H1 (cell line): ENCODE data around the gene RPRD1A. TPM values are rescaled to one million over a fixed set of nuclear protein-coding genes. Genes with fewer than 3 reads are reported as not detected.

Source experiments
- CTCF ChIA-PET: fragments of 300-600 bp; sonication (Branson Sonifier 250); formaldehyde crosslinking; loops from one replicate; lab custom pipeline; 2021; ENCODE audit not compliant: partially characterized antibody; lab: Charles Lee
- POLR2A ChIA-PET: fragments of 300-600 bp; sonication (Branson Sonifier 250); formaldehyde crosslinking; loops from one replicate; lab custom pipeline; 2021; ENCODE audit warnings: inconsistent platforms; ENCODE audit not compliant: partially characterized antibody; lab: Charles Lee
- DNase-seq, 2 experiments: peaks; one replicate each; pipeline versions ENCODE4 v3.0.0 to v3.0.0-alpha.2; 2010 to 2022; ENCODE audit warnings: low spot score in 2 of 2, low read depth in 1 of 2, mixed read lengths in 1 of 2
- FAIRE-seq: peaks from 2 replicates; lab custom pipeline; 2011; peaks lifted over from hg19 to GRCh38; lab: Jason Lieb, UNC
- H2AFZ ChIP-seq: 2 replicates; pipeline ENCODE4 v1.8.1; 2012; ENCODE audit warnings: low read length, inconsistent platforms
- H2AK5ac ChIP-seq: 2 replicates; pipeline ENCODE4 v1.6.1; 2013; ENCODE audit warnings: low read depth, low read length
- H2BK120ac ChIP-seq: replicated peaks from 2 replicates; pipeline ENCODE3; 2013; ENCODE audit warnings: low read depth, low read length, inconsistent platforms
- H2BK12ac ChIP-seq: 2 replicates; pipeline ENCODE4 v1.6.1; 2013; ENCODE audit warnings: low read depth, low read length
- H2BK15ac ChIP-seq: 2 replicates; pipeline ENCODE4 v1.6.1; 2013; ENCODE audit warnings: low read length
- H2BK20ac ChIP-seq: 2 replicates; pipeline ENCODE4 v1.6.1; 2013; ENCODE audit warnings: low read length
- H2BK5ac ChIP-seq: 2 replicates; pipeline ENCODE4 v1.6.1; 2013; ENCODE audit warnings: low read depth, low read length
- H3K14ac ChIP-seq: 2 replicates; pipeline ENCODE4 v1.6.1; 2013; ENCODE audit warnings: inconsistent platforms; ENCODE audit not compliant: insufficient read length
- H3K18ac ChIP-seq: 2 replicates; pipeline ENCODE4 v1.6.1; 2013; ENCODE audit warnings: low read length; ENCODE audit errors: extremely low read depth
- H3K23ac ChIP-seq: 2 replicates; pipeline ENCODE4 v1.6.1; 2013; ENCODE audit warnings: inconsistent platforms; ENCODE audit not compliant: insufficient read length
- H3K23me2 ChIP-seq: 2 replicates; pipeline ENCODE4 v1.6.1; 2013; ENCODE audit warnings: low read depth, low read length
- H3K27ac ChIP-seq: 2 replicates; pipeline ENCODE4 v1.6.1; 2011; ENCODE audit warnings: low read depth, low read length, inconsistent platforms
- H3K27me3 ChIP-seq, 4 experiments: replicated peaks in 1 of 4; 1 replicate in 1 of 4; 2 replicates in 3 of 4; pipeline versions ENCODE4 v1.6.1 to v1.8.1; 2011 to 2013; ENCODE audit warnings: low read length in 3 of 4, mild to moderate bottlenecking in 3 of 4, inconsistent platforms in 2 of 4, mixed read lengths in 2 of 4, moderate library complexity in 1 of 4; ENCODE audit not compliant: control insufficient read depth in 3 of 4, insufficient read depth in 3 of 4; ENCODE audit errors: extremely low read depth in 1 of 4
- H3K36me3 ChIP-seq, 4 experiments: 2 replicates each; pipeline versions ENCODE4 v1.6.1 to v1.8.1; 2011 to 2013; ENCODE audit warnings: mild to moderate bottlenecking in 4 of 4, low read length in 3 of 4, moderate library complexity in 2 of 4, control low read depth in 1 of 4, inconsistent platforms in 1 of 4; ENCODE audit not compliant: insufficient read depth in 4 of 4, control insufficient read depth in 2 of 4
- H3K4ac ChIP-seq: replicated peaks from 2 replicates; pipeline ENCODE3; 2013; ENCODE audit warnings: low read length, low read depth, mixed read lengths, inconsistent platforms; ENCODE audit not compliant: insufficient read length
- H3K4me1 ChIP-seq, 4 experiments: replicated peaks in 1 of 4; 1 replicate in 1 of 4; 2 replicates in 3 of 4; pipeline versions ENCODE4 v1.6.1 to v1.8.1; 2011 to 2013; ENCODE audit warnings: low read length in 3 of 4, inconsistent platforms in 2 of 4, mixed read lengths in 1 of 4; ENCODE audit not compliant: insufficient read depth in 4 of 4, control insufficient read depth in 3 of 4
- H3K4me2 ChIP-seq, 2 experiments: 2 replicates each; pipeline versions ENCODE4 v1.6.1 to v1.8.1; 2011 to 2013; ENCODE audit warnings: low read depth in 2 of 2, low read length in 2 of 2, control low read depth in 1 of 2, inconsistent platforms in 1 of 2, mild to moderate bottlenecking in 1 of 2; ENCODE audit not compliant: insufficient read depth in 1 of 2
- H3K4me3 ChIP-seq, 4 experiments: fragments of 200-600, 300-600 bp in 1 of 4; sonication (generic), shearing (Covaris generic), sonication (Bioruptor Twin) in 1 of 4; 2 replicates each; pipeline versions ENCODE4 v1.5.1 to v1.8.1; 2011 to 2016; ENCODE audit warnings: low read length in 4 of 4, low read depth in 3 of 4, control low read depth in 2 of 4, inconsistent platforms in 2 of 4, mild to moderate bottlenecking in 2 of 4, mixed read lengths in 1 of 4, moderate library complexity in 1 of 4; ENCODE audit not compliant: insufficient read depth in 2 of 4; ENCODE audit errors: extremely low read depth in 1 of 4
- H3K56ac ChIP-seq: replicated peaks from 2 replicates; pipeline ENCODE3; 2013; ENCODE audit warnings: low read depth, mild to moderate bottlenecking, mixed read lengths, low read length, inconsistent platforms; ENCODE audit not compliant: insufficient read length
- H3K79me1 ChIP-seq: 2 replicates; pipeline ENCODE4 v1.6.1; 2013; ENCODE audit warnings: low read depth, low read length, control low read depth
- H3K79me2 ChIP-seq, 2 experiments: 2 replicates each; pipeline versions ENCODE4 v1.6.1 to v1.8.1; 2012 to 2013; ENCODE audit warnings: low read length in 2 of 2, mild to moderate bottlenecking in 2 of 2, inconsistent platforms in 1 of 2; ENCODE audit not compliant: insufficient read depth in 2 of 2, control insufficient read depth in 1 of 2
- H3K9ac ChIP-seq, 4 experiments: replicated peaks in 1 of 4; 1 replicate in 1 of 4; 2 replicates in 3 of 4; pipeline versions ENCODE4 v1.6.1 to v1.8.1; 2011 to 2013; ENCODE audit warnings: low read depth in 3 of 4, low read length in 3 of 4, control low read depth in 2 of 4, mild to moderate bottlenecking in 2 of 4, moderate library complexity in 2 of 4, inconsistent platforms in 1 of 4; ENCODE audit errors: extremely low read depth in 1 of 4
- H3K9me3 ChIP-seq, 2 experiments: 2 replicates each; pipeline versions ENCODE4 v1.6.1 to v1.8.1; 2012 to 2013; ENCODE audit warnings: mild to moderate bottlenecking in 2 of 2, moderate library complexity in 2 of 2, control low read depth in 1 of 2, inconsistent platforms in 1 of 2, low read depth in 1 of 2, low read length in 1 of 2, mixed read lengths in 1 of 2; ENCODE audit not compliant: insufficient read depth in 2 of 2
- H4K20me1 ChIP-seq, 2 experiments: replicated peaks in 1 of 2; 2 replicates each; pipeline versions ENCODE3 to v1.8.1; 2011 to 2013; ENCODE audit warnings: inconsistent platforms in 2 of 2, low read length in 2 of 2, mild to moderate bottlenecking in 1 of 2; ENCODE audit not compliant: insufficient read depth in 2 of 2, control insufficient read depth in 1 of 2
- H4K5ac ChIP-seq: 2 replicates; pipeline ENCODE4 v1.6.1; 2013; ENCODE audit warnings: low read length, low read depth, mixed read lengths, inconsistent platforms; ENCODE audit not compliant: insufficient read length
- H4K8ac ChIP-seq: 2 replicates; pipeline ENCODE4 v1.8.0; 2013; ENCODE audit warnings: mild to moderate bottlenecking, moderate library complexity, low read length, inconsistent platforms; ENCODE audit not compliant: insufficient read depth; ENCODE audit errors: extremely low read depth
- H4K91ac ChIP-seq: replicated peaks from 2 replicates; pipeline ENCODE3; 2013; ENCODE audit warnings: low read length, mixed read lengths, inconsistent platforms; ENCODE audit not compliant: insufficient read length
- GABPA ChIP-seq: IDR thresholded peaks from 2 replicates; pipeline ENCODE4 v1.6.1; 2011; ENCODE audit warnings: mild to moderate bottlenecking, low read length, moderate library complexity, borderline replicate concordance; ENCODE audit not compliant: insufficient read depth
- SIRT6 ChIP-seq: IDR thresholded peaks from one replicate; pipeline ENCODE4 v1.7.1; 2012; ENCODE audit warnings: low read length, inconsistent platforms
- SP2 ChIP-seq: IDR thresholded peaks from 2 replicates; pipeline ENCODE4 v1.6.1; 2012; ENCODE audit warnings: mild to moderate bottlenecking, low read length, inconsistent platforms
- WGBS, 2 experiments: shearing (Covaris generic) in 1 of 2; methylation state at CpG; one replicate each; pipeline versions ENCODE4 v1.1.6 to v1.1.7; 2013 to 2015; ENCODE audit warnings: low lambda C conversion rate in 2 of 2, mixed read lengths in 2 of 2, inconsistent platforms in 1 of 2, low coverage in 1 of 2, missing lambda C conversion rate in 1 of 2; ENCODE audit not compliant: insufficient replicate concordance in 2 of 2, insufficient coverage in 1 of 2, insufficient read length in 1 of 2; ENCODE audit errors: extremely low coverage in 1 of 2, missing lambda C conversion rate in 1 of 2; 5-methylcytosine and 5-hydroxymethylcytosine counted together
- polyA plus RNA-seq, 7 experiments: library from polyadenylated mRNA; depleted of rRNA in 3 of 7; stranded (reverse) in 5 of 7; unstranded in 2 of 7; fragments of >200 nt in 5 of 7; fragments of 200-250 nt in 2 of 7; gene quantifications; 1 replicate in 5 of 7; 2 replicates in 1 of 7; 4 replicates in 1 of 7; pipeline versions ENCODE4 v1.2.1 to v1.2.3, GENCODE V29; 2011 to 2013; ENCODE audit warnings: missing spikeins in 2 of 7, mixed read lengths in 2 of 7
- total RNA-seq: library from RNA; stranded (reverse); fragmentation: NEBNext Ultra II Directional; extraction: Animal tissue kit (Norgen Biotek cat#: 25700); gene quantifications from 2 replicates; pipeline ENCODE4 v1.2.1, GENCODE V29; 2021

The RPRD1A gene
- total and polyA plus RNA-seq, 2 of the 8 experiments (the other 6 are each of a cell fraction or from before 2014, with no cell fraction given) = 40.5 to 106 TPM

DNA sequence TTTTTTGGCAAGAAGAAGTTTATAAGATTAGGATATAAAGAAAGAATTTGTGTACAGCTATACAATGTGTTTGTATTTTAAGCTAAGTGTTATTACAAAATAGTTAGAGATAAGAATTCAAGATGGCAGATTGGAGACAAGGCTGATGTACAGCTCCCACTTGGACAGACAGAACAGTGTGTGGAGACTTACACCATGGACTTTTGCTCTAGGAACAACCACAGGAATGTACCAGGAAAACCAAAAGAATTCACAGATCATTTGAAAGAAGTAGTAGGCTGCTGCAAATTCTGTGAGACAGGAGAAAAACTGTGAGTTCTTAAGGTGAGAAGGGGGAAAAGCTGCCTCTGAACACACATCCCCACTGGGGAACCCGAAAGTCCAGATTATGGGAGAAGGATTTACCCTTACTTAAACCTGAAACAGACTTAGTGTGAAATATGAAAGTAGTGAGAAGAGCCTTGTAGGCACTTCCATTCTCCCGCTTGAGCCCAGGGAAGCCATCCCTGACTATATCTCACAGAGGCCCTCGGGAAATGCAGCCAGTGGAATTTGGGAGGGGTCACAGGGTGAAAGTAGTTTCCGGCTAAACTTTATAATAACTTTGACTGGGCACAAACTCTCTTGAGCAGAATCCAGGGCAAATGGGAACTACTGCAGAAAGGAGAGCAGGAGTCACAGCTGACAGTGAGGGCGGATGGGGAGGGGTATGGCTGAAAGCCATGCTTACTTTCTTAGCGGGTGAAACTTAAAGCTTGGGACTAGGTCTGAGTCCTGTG, 11.6 kb upstream of the RPRD1A start:
- no peak for TF ChIP-seq GABPA
- TF ChIP-seq SIRT6 = no peak
- TF ChIP-seq SP2 = no peak
- TF ChIP-seq, all 59 proteins: peak for 0
- H3K4me2 ChIP-seq = no peak overlapping the region
- H2BK20ac ChIP-seq = no peak overlapping the region
- no peak overlapping the region for H3K23ac ChIP-seq
- H3K4ac ChIP-seq = no peak overlapping the region
- no peaks in the 10 kb centered on the region for H3K36me3 ChIP-seq
- H3K23me2 ChIP-seq = no peaks in the 10 kb centered on the region
- H3K79me1 ChIP-seq = no peaks in the 10 kb centered on the region
- FAIRE-seq (no peak), DNase-seq (no peak)
- H3K56ac ChIP-seq = no peak overlapping the region
- WGBS, 2 experiments = 86% methylated on average over 6 of the region's 6 CpGs; no CpG with 5 or more reads in 1 of the 2 experiments
- no peak overlapping the region for H2BK120ac ChIP-seq
- no peak overlapping the region for H4K5ac ChIP-seq
- no peak overlapping the region for H4K8ac ChIP-seq
- H2BK5ac ChIP-seq = no peak overlapping the region
- no peaks in the 10 kb centered on the region for H3K79me2 ChIP-seq
- no peak overlapping the region for H3K14ac ChIP-seq
- H2AFZ ChIP-seq = no peak overlapping the region
- no peak overlapping the region for H2BK15ac ChIP-seq
- H3K4me3 ChIP-seq = no peak overlapping the region
- no peak overlapping the region for H2BK12ac ChIP-seq
- ChIA-PET POLR2A (no interaction called here), CTCF (interaction anchor here (0.9 to 2.2 kb wide), 3 partner anchors 8 to 25 kb away, joined by 3 to 9 read pairs (median 3); no protein-coding TSS in a partner anchor)
- H2AK5ac ChIP-seq = no peak overlapping the region
- H4K91ac ChIP-seq = no peak overlapping the region
- H3K18ac ChIP-seq = no peak overlapping the region
- no peak overlapping the region for H3K9ac ChIP-seq
- no peaks in the 10 kb centered on the region for H4K20me1 ChIP-seq
- H3K9me3 ChIP-seq = peaks cover 4 to 8% of the 10 kb centered on the region in 2 experiments; a peak in 2 of 4 replicates
- H3K27me3 ChIP-seq = no peaks in the 10 kb centered on the region
- H3K27ac ChIP-seq = no peak overlapping the region
- no peaks in the 10 kb centered on the region for H3K4me1 ChIP-seq
